HG03571 (cell line): Measurements from ENCODE around the gene TRIM2.
"Not testable (repeated sequence)": the region's sequence is repeated elsewhere in the genome, so short reads cannot be mapped to it uniquely, and the experiment has no call there.

Source experiments
- ATAC-seq: cut with Tn5 transposase; IDR thresholded peaks from one replicate; pipeline ENCODE4 v1.9.1; 2021; ENCODE audit not compliant: unreplicated experiment

Gene TRIM2

GRCh38 chr4:153204247-153204671, at the start of gene TRIM2:
Gene TRIM2, plus strand, starts transcription at chr4:153204443. Its CDS starts 88 bp downstream, at chr4:153204531.
- no peak for ATAC-seq

- ATAC-seq: no peak
Measured at GRCh38 chr4:153155686-153156085, 48.6 kb upstream of the TRIM2 start.

- no peak for ATAC-seq
Measured at GRCh38 chr4:153156263-153156662, 48.0 kb upstream of the TRIM2 start.

GRCh38 chr4:153156721-153157120, 47.5 kb upstream of the TRIM2 start:
- no peak for ATAC-seq

GRCh38 chr4:153159016-153159415, 45.2 kb upstream of the TRIM2 start:
- ATAC-seq: no peak

GRCh38 chr4:153159728-153160221, 44.5 kb upstream of the TRIM2 start:
- no peak for ATAC-seq

GRCh38 chr4:153160821-153161220, 43.4 kb upstream of the TRIM2 start:
- ATAC-seq: no peak

- no peak for ATAC-seq
Measured at GRCh38 chr4:153161226-153161963, 42.8 kb upstream of the TRIM2 start.

GRCh38 chr4:153165236-153165635, 39.0 kb upstream of the TRIM2 start:
- ATAC-seq: not testable (repeated sequence)

GRCh38 chr4:153166716-153167501, 37.3 kb upstream of the TRIM2 start:
- no peak for ATAC-seq

- no peak for ATAC-seq
Measured at GRCh38 chr4:153169776-153170175, 34.5 kb upstream of the TRIM2 start.

- no peak for ATAC-seq
Measured at GRCh38 chr4:153170407-153170806, 33.8 kb upstream of the TRIM2 start.

- ATAC-seq: no peak
Measured at GRCh38 chr4:153174821-153175567, 29.2 kb upstream of the TRIM2 start.

- no peak for ATAC-seq
Measured at GRCh38 chr4:153176938-153177337, 27.3 kb upstream of the TRIM2 start.

GRCh38 chr4:153177841-153178240, 26.4 kb upstream of the TRIM2 start:
- ATAC-seq: no peak

GRCh38 chr4:153179100-153179499, 25.1 kb upstream of the TRIM2 start:
- no peak for ATAC-seq

GRCh38 chr4:153181293-153181692, 22.9 kb upstream of the TRIM2 start:
- ATAC-seq: no peak

- ATAC-seq: no peak
Measured at GRCh38 chr4:153181700-153182099, 22.5 kb upstream of the TRIM2 start.

- ATAC-seq: no peak
Measured at GRCh38 chr4:153183146-153183545, 21.1 kb upstream of the TRIM2 start.

GRCh38 chr4:153185331-153185852, 18.9 kb upstream of the TRIM2 start:
- no peak for ATAC-seq
